ENCODE measurements around the gene PER2. TPM values are rescaled to one million over a fixed set of nuclear protein-coding genes. Genes with fewer than 3 reads are reported as not detected.

The PER2 gene
- total and polyA plus RNA-seq, 2 donors (not counting 3 experiments of a cell fraction or from before 2014, with no cell fraction given): 0.86 to 3.8 TPM

- no peak overlapping the region for H2AFZ ChIP-seq (ENCODE audit: low read depth, low read length)
- no peak for TF ChIP-seq FOS (IDR thresholded peaks at IDR 0.05; ENCODE audit: borderline replicate concordance, insufficient read depth, low read length)
- no peak for TF ChIP-seq POLR2A (IDR thresholded peaks at IDR 0.05; ENCODE audit: low read depth, low read length)
- no peak for TF ChIP-seq POLR2AphosphoS5 (IDR thresholded peaks at IDR 0.05; ENCODE audit: insufficient read depth, low read depth, low read length)
- intact Hi-C loops (cut with micrococcal nuclease) (no loop called here), dilution Hi-C loops (cut with MboI; ENCODE audit: extremely low pct_ligation_motif_present, low sequenced_read_pairs) (no loop called here)
- no peak overlapping the region for H3K4me2 ChIP-seq (ENCODE audit: insufficient read depth, low read length)
- FAIRE-seq (no peak), DNase-seq (ENCODE audit: low read depth, low spot score) (no peak)
- H3K36me3 ChIP-seq (ENCODE audit: control insufficient read depth in 2 of 2, extremely low read depth in 1 of 2, insufficient read depth in 2 of 2, low read length in 2 of 2): no peaks in the 10 kb centered on the region
- no TSS peak for BruUV-seq (replicated peaks)
- H3K4me3 ChIP-seq (replicated peaks in 1 of 3; ENCODE audit: insufficient read depth in 1 of 3, low read depth in 1 of 3, low read length in 3 of 3): no peak overlapping the region
- H3K79me2 ChIP-seq (ENCODE audit: control insufficient read depth, insufficient read depth, low read length): no peaks in the 10 kb centered on the region
- H3K9ac ChIP-seq (replicated peaks; ENCODE audit: extremely low read depth, insufficient read depth, low read length): no peak overlapping the region
- H3K4me1 ChIP-seq (ENCODE audit: control insufficient read depth, extremely low read depth, insufficient read depth, low read length): no peaks in the 10 kb centered on the region
- H3K27ac ChIP-seq (ENCODE audit: insufficient read depth, low read depth, low read length): no peak overlapping the region
- no peaks in the 10 kb centered on the region for H3K9me3 ChIP-seq (replicated peaks; ENCODE audit: control insufficient read depth, insufficient read depth, low read length)
- H3K9me1 ChIP-seq (replicated peaks; ENCODE audit: control insufficient read depth, extremely low read depth, insufficient read depth, low read length): no peaks in the 10 kb centered on the region
- ChIA-PET CTCF (interaction anchor here (1.9 kb wide), 1 partner anchor 39 kb away, joined by 4 read pairs; no protein-coding TSS in a partner anchor), POLR2A (no interaction called here)
- H4K20me1 ChIP-seq (replicated peaks; ENCODE audit: control insufficient read depth, extremely low read depth, insufficient read depth, low read length): no peaks in the 10 kb centered on the region
- peaks cover 1 to 4% of the 10 kb centered on the region in 2 experiments for H3K27me3 ChIP-seq (ENCODE audit: control insufficient read depth in 2 of 2, insufficient read depth in 2 of 2, low read length in 2 of 2)
Observed at GRCh38 chr2:238302751-238303150, 14.3 kb upstream of the PER2 start.

GRCh38 chr2:238302087-238302486 is 13.7 kb upstream of the PER2 start:
- H3K4me2 ChIP-seq (ENCODE audit: insufficient read depth, low read length): no peak overlapping the region
- H3K4me3 ChIP-seq (replicated peaks in 1 of 3; ENCODE audit: insufficient read depth in 1 of 3, low read depth in 1 of 3, low read length in 3 of 3): no peak overlapping the region
- no peaks in the 10 kb centered on the region for H3K36me3 ChIP-seq (ENCODE audit: control insufficient read depth in 2 of 2, extremely low read depth in 1 of 2, insufficient read depth in 2 of 2, low read length in 2 of 2)
- intact Hi-C loops (cut with micrococcal nuclease): no loop called here
- dilution Hi-C loops (cut with MboI; ENCODE audit: extremely low pct_ligation_motif_present, low sequenced_read_pairs): no loop called here
- H3K9ac ChIP-seq (replicated peaks; ENCODE audit: extremely low read depth, insufficient read depth, low read length): no peak overlapping the region
- no peaks in the 10 kb centered on the region for H4K20me1 ChIP-seq (replicated peaks; ENCODE audit: control insufficient read depth, extremely low read depth, insufficient read depth, low read length)
- no TSS peak for BruUV-seq (replicated peaks)
- H3K9me1 ChIP-seq (replicated peaks; ENCODE audit: control insufficient read depth, extremely low read depth, insufficient read depth, low read length): no peaks in the 10 kb centered on the region
- CTCF ChIA-PET: interaction anchor here (1.9 kb wide), 1 partner anchor 38 kb away, joined by 4 read pairs; no protein-coding TSS in a partner anchor
- TF ChIP-seq JUN (IDR thresholded peaks at IDR 0.05; ENCODE audit: borderline replicate concordance, insufficient read depth, insufficient read length, low read depth): no peak
- TF ChIP-seq CTCF (IDR thresholded peaks at IDR 0.05; ENCODE audit: extremely low read depth in 1 of 2, insufficient read depth in 1 of 2, low read depth in 1 of 2, low read length in 2 of 2): no peak
- TF ChIP-seq POLR2AphosphoS5 (IDR thresholded peaks at IDR 0.05; ENCODE audit: insufficient read depth, low read depth, low read length): no peak
- no peak for TF ChIP-seq MYC (IDR thresholded peaks at IDR 0.05; ENCODE audit: low read depth, low read length)
- TF ChIP-seq GATA2 (IDR thresholded peaks at IDR 0.05; ENCODE audit: insufficient read depth, insufficient read length, low read depth, low read length): no peak
- no peak for TF ChIP-seq MAX (IDR thresholded peaks at IDR 0.05; ENCODE audit: insufficient read depth, insufficient read length)
- TF ChIP-seq POLR2A (IDR thresholded peaks at IDR 0.05; ENCODE audit: low read depth, low read length): no peak
- no peak for TF ChIP-seq EZH2 (IDR thresholded peaks at IDR 0.05; ENCODE audit: borderline replicate concordance, low read depth, low read length, severe bottlenecking)
- no peaks in the 10 kb centered on the region for H3K9me3 ChIP-seq (replicated peaks; ENCODE audit: control insufficient read depth, insufficient read depth, low read length)
- H2AFZ ChIP-seq (ENCODE audit: low read depth, low read length): no peak overlapping the region
- peaks cover 1 to 4% of the 10 kb centered on the region in 2 experiments for H3K27me3 ChIP-seq (ENCODE audit: control insufficient read depth in 2 of 2, insufficient read depth in 2 of 2, low read length in 2 of 2)
- DNase-seq (ENCODE audit: low read depth, low spot score) (no peak), FAIRE-seq (no peak)
- H3K4me1 ChIP-seq (ENCODE audit: control insufficient read depth, extremely low read depth, insufficient read depth, low read length): no peaks in the 10 kb centered on the region
- no peaks in the 10 kb centered on the region for H3K79me2 ChIP-seq (ENCODE audit: control insufficient read depth, insufficient read depth, low read length)
- POLR2A ChIA-PET: no interaction called here
- H3K27ac ChIP-seq (ENCODE audit: insufficient read depth, low read depth, low read length): no peak overlapping the region
